HG02571 (cell line): Measurements from ENCODE around the gene LGI2.

Experiments used
- ATAC-seq: cut with Tn5 transposase; IDR thresholded peaks from one replicate; pipeline ENCODE4 v1.9.1; 2021; ENCODE audit warnings: mild to moderate bottlenecking, moderate library complexity; ENCODE audit not compliant: unreplicated experiment

Gene LGI2

GRCh38 chr4:24968278-24968677, 62.5 kb downstream of the LGI2 start:
- ATAC-seq = no peak

GRCh38 chr4:24967346-24967745, 63.4 kb downstream of the LGI2 start:
- no peak for ATAC-seq

GRCh38 chr4:24966076-24966475, 64.7 kb downstream of the LGI2 start:
- no peak for ATAC-seq

- ATAC-seq = no peak
These were observed 65.1 kb downstream of the LGI2 start for GRCh38 chr4:24965627-24966026.

GRCh38 chr4:24963277-24963676, 67.5 kb downstream of the LGI2 start:
- ATAC-seq = no peak

GRCh38 chr4:24957886-24958285, 72.9 kb downstream of the LGI2 start:
- ATAC-seq = no peak

- ATAC-seq = no peak
These were observed 74.0 kb downstream of the LGI2 start for GRCh38 chr4:24956763-24957162.

- no peak for ATAC-seq
These were observed 74.7 kb downstream of the LGI2 start for GRCh38 chr4:24956091-24956490.

- no peak for ATAC-seq
These were observed 78.1 kb downstream of the LGI2 start for GRCh38 chr4:24952667-24953066.

- ATAC-seq = no peak
These were observed 80.8 kb downstream of the LGI2 start for GRCh38 chr4:24949970-24950369.
